Thyroid gland (tissue), 4 donors: ENCODE data around the gene ZNF791. TPM values are rescaled to one million over a fixed set of nuclear protein-coding genes. Genes with fewer than 3 reads are reported as not detected.

Source experiments
- DNase-seq, 2 donors: peaks; one replicate each; pipeline ENCODE4 v3.0.0-alpha.2; 2019
- H3K27ac ChIP-seq, 3 donors: fragments of 200-600 bp; sonication (generic); 1 replicate in 2 of 3; 2 replicates in 1 of 3; pipeline ENCODE4 v1.5.1; 2016 to 2019; ENCODE audit warnings: mild to moderate bottlenecking in 1 of 3, moderate library complexity in 1 of 3
- H3K27me3 ChIP-seq: fragments of 200-600 bp; sonication (generic); one replicate; pipeline ENCODE4 v1.5.1; 2019
- H3K36me3 ChIP-seq, 2 donors: fragments of 200-600 bp; sonication (generic); one replicate each; pipeline ENCODE4 v1.5.1; 2016 to 2019
- H3K4me1 ChIP-seq, 2 donors: fragments of 200-600 bp; sonication (generic); one replicate each; pipeline ENCODE4 v1.5.1; 2017 to 2019
- H3K4me3 ChIP-seq, 3 donors: fragments of 200-600 bp; sonication (generic); replicated peaks in 1 of 3; 1 replicate in 2 of 3; 2 replicates in 1 of 3; pipeline ENCODE4 v1.5.1; 2016; ENCODE audit warnings: mild to moderate bottlenecking in 1 of 3
- H3K9me3 ChIP-seq: fragments of 200-600 bp; sonication (generic); one replicate; pipeline ENCODE4 v1.5.1; 2017
- POLR2A ChIP-seq, 2 donors: fragments of 450-650 bp; IDR thresholded peaks; one replicate each; pipeline ENCODE4 v1.6.1; 2017; ENCODE audit warnings: antibody characterized with exemption in 2 of 2, mild to moderate bottlenecking in 2 of 2, moderate library complexity in 1 of 2
- WGBS, 2 donors: methylation state at CpG; one replicate each; pipeline ENCODE4 v1.1.5; 2017; 5-methylcytosine and 5-hydroxymethylcytosine counted together
- intact Hi-C: fragments of 100-400 bp; cut with DNase I; formaldehyde crosslinking; loops from one replicate; pipeline ENCODE4 v1.15.1; 2023
- total RNA-seq, 4 donors: library from RNA; depleted of rRNA; stranded (reverse); fragments of >200 nt; gene quantifications; one replicate each; pipeline ENCODE4 v1.2.3, GENCODE V29; 2016
- TF ChIP-seq, protein P1 (sequence below), 6 experiments: fragments of 200-600 bp in 3 of 6; fragments of 450-650 bp in 3 of 6; sonication (generic) in 3 of 6; IDR thresholded peaks; one replicate each; pipeline ENCODE4 v1.5.1; 2016 to 2019; ENCODE audit warnings: antibody characterized with exemption in 6 of 6, mild to moderate bottlenecking in 2 of 6, inconsistent platforms in 1 of 6, moderate library complexity in 1 of 6

The ZNF791 gene
- total RNA-seq, 4 donors from 2014 or later, result 37.8 to 44.9 (median 39.5) TPM

- DNase-seq, result no peak
- Histone ChIP-seq H3K36me3 (peaks cover 30 to 45% of the 10 kb centered on the region in 2 donors), H3K9me3 (no peaks in the 10 kb centered on the region), H3K4me1 (peaks cover 5 to 9% of the 10 kb centered on the region in 2 donors), H3K4me3 (no peak overlapping the region), H3K27ac (no peak overlapping the region), H3K27me3 (no peaks in the 10 kb centered on the region)
- intact Hi-C loops, result no loop called here
- TF ChIP-seq, protein P1, sequence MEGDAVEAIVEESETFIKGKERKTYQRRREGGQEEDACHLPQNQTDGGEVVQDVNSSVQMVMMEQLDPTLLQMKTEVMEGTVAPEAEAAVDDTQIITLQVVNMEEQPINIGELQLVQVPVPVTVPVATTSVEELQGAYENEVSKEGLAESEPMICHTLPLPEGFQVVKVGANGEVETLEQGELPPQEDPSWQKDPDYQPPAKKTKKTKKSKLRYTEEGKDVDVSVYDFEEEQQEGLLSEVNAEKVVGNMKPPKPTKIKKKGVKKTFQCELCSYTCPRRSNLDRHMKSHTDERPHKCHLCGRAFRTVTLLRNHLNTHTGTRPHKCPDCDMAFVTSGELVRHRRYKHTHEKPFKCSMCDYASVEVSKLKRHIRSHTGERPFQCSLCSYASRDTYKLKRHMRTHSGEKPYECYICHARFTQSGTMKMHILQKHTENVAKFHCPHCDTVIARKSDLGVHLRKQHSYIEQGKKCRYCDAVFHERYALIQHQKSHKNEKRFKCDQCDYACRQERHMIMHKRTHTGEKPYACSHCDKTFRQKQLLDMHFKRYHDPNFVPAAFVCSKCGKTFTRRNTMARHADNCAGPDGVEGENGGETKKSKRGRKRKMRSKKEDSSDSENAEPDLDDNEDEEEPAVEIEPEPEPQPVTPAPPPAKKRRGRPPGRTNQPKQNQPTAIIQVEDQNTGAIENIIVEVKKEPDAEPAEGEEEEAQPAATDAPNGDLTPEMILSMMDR (IDR thresholded peaks at IDR 0.05), result no peak
- no peak for TF ChIP-seq POLR2A (IDR thresholded peaks at IDR 0.05)
- 92 to 95% methylated on average over 9 of the region's 9 CpGs for WGBS, 2 donors
These were observed 69.3 kb downstream of the ZNF791 start for GRCh38 chr19:12680034-12680433.

DNA sequence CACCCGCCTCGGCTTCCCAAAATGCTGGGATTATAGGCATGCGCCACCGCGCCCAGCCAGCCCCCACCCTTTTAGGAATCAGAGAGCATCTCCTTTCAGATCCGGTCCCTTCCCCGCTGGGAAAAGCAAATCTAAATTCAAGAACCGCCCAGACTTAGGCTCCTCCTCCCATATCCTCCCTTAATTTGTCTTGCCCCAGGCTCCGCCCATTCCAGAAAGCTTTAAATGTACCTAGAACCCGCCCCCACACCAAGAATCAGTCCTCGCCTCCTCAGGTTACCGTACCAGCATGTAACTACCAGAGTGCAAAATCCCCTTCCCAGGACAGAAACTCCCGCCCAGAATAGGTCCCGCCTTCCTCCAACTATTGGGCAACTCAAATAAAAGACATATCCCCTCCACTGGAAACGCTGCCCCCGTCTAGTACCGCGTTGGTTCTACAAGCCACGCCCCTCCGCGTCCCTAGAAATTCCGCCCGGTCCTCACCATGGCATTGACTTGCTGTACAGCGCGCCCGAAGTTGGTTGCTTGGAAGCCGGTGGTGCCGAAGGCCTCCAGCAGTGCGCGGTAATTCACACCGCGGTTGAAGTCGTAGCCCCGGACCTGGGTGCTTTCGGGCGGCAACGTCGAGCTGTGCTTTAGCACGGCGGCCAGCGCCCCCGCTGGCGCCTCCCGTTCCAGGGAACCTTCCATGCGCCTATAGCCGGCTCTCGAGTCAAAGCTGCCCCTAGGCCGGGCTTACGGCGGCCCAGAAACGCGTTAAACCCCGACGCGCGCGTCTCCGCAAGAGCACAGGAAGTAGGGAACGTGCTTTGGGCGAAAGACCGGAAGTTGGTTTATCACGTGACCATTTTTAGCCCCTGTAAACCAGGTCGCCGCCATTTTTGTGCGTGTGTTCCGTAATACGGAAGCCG is 70.6 kb downstream of the ZNF791 start, which contains the start of gene DHPS:
TSS of gene DHPS (minus strand) at position 807 of the 914 bp plus-strand sequence. CDS start at position 693, 114 bp downstream.
- peak; percentile 94 for DNase-seq
- Histone ChIP-seq H3K27ac (peak within 1 kb of the TSS; percentile 89 to 98 (median 94)), H3K4me1 (peaks cover 5 to 9% of the 10 kb centered on the region in 2 donors), H3K27me3 (no peaks in the 10 kb centered on the region), H3K4me3 (peak within 1 kb of the TSS; percentile 27 to 91 (median 77)), H3K36me3 (peaks cover 20 to 33% of the 10 kb centered on the region in 2 donors), H3K9me3 (no peaks in the 10 kb centered on the region)
- TF ChIP-seq, protein P1 (IDR thresholded peaks at IDR 0.05), result peak in 1 of 6 experiments; percentile 19
- peak in 1 of 2 donors; percentile 51 for TF ChIP-seq POLR2A (IDR thresholded peaks at IDR 0.05)
- intact Hi-C loops, result no loop called here
- WGBS, 2 donors, result 0% methylated on average over 50 to 55 of the region's 68 CpGs

Other genes starting within 250 kb of the ZNF791 start
- 1 to 10 TPM; 3.4 to 6.3 (median 4.3) TPM for gene ZNF442, start 245.2 kb upstream of the ZNF791 start, total RNA-seq
- gene ZNF799, start 209.6 kb upstream of the ZNF791 start, total RNA-seq, result 1 to 10 TPM; 4.1 to 7.7 (median 5.8) TPM
- gene ZNF443, start 169.9 kb upstream of the ZNF791 start, total RNA-seq, result 1 to 10 TPM; 4.2 to 7.0 (median 5.0) TPM
- gene ZNF709, start 126.1 kb upstream of the ZNF791 start, total RNA-seq, result 1 to 10 TPM; 7.6 to 9.4 (median 8.7) TPM
- gene ZNF564, start 59.4 kb upstream of the ZNF791 start, total RNA-seq, result 10 to 100 TPM; 19.4 to 27.3 (median 23.9) TPM
- 10 to 100 TPM; 11.3 to 28.9 (median 17.5) TPM for gene ZNF490, start 107 bp upstream of the ZNF791 start, total RNA-seq
- 100 to 1,000 TPM in 1 of 4 donors, 10 to 100 TPM in 3; 38.0 to 106 (median 82.5) TPM for gene MAN2B1, start 55.8 kb downstream of the ZNF791 start, total RNA-seq
- gene WDR83, start 55.9 kb downstream of the ZNF791 start, total RNA-seq, result 10 to 100 TPM in 3 of 4 donors, 1 to 10 TPM in 1; 9.5 to 17.5 (median 14.3) TPM
- 100 to 1,000 TPM; 105 to 122 (median 115) TPM for gene DHPS, start 71.0 kb downstream of the ZNF791 start, total RNA-seq
- gene GNG14, start 77.1 kb downstream of the ZNF791 start, total RNA-seq, result not detected
- 10 to 100 TPM in 2 of 4 donors, 1 to 10 TPM in 2; 5.9 to 13.7 (median 11.3) TPM for gene FBXW9, start 85.7 kb downstream of the ZNF791 start, total RNA-seq
- 10 to 100 TPM; 50.8 to 59.8 (median 54.8) TPM for gene TNPO2, start 113.0 kb downstream of the ZNF791 start, total RNA-seq
- gene TRIR, start 123.8 kb downstream of the ZNF791 start, total RNA-seq, result 100 to 1,000 TPM; 261 to 416 (median 329) TPM
- 10 to 100 TPM; 70.7 to 88.8 (median 83.3) TPM for gene GET3, start 126.6 kb downstream of the ZNF791 start, total RNA-seq
- gene BEST2, start 140.9 kb downstream of the ZNF791 start, total RNA-seq, result not detected
- gene HOOK2, start 164.6 kb downstream of the ZNF791 start, total RNA-seq, result 100 to 1,000 TPM; 128 to 145 (median 136) TPM
- 100 to 1,000 TPM; 111 to 393 (median 220) TPM for gene JUNB, start 180.6 kb downstream of the ZNF791 start, total RNA-seq
- gene PRDX2, start 190.9 kb downstream of the ZNF791 start, total RNA-seq, result 100 to 1,000 TPM; 166 to 496 (median 328) TPM
- under 1 TPM in 1 of 4 donors, not detected in 3; 0.67 TPM for gene THSD8, start 191.1 kb downstream of the ZNF791 start, total RNA-seq
- 10 to 100 TPM in 1 of 4 donors, 1 to 10 TPM in 3; 1.5 to 11.8 (median 5.4) TPM for gene RNASEH2A, start 195.7 kb downstream of the ZNF791 start, total RNA-seq
- not detected for gene RTBDN, start 223.7 kb downstream of the ZNF791 start, total RNA-seq
- gene MAST1, start 227.6 kb downstream of the ZNF791 start, total RNA-seq, result under 1 TPM in 1 of 4 donors, not detected in 3; 0.56 TPM